Panc1 (cell line): ENCODE data around the gene GRK7.

Experiments used
- CTCF ChIP-seq: fragments of 450-650 bp; IDR thresholded peaks from 2 replicates; pipeline ENCODE4 v1.5.1; 2017; ENCODE audit warnings: mild to moderate bottlenecking
- POLR2AphosphoS5 ChIP-seq: IDR thresholded peaks from 2 replicates; pipeline ENCODE4 v1.6.1; 2012; ENCODE audit warnings: mild to moderate bottlenecking, low read depth, low read length, moderate library complexity
- SIN3A ChIP-seq: IDR thresholded peaks from 2 replicates; pipeline ENCODE4 v1.6.1; 2012; ENCODE audit warnings: low read depth, mild to moderate bottlenecking, low read length, moderate library complexity, borderline replicate concordance; ENCODE audit not compliant: insufficient read depth
- TCF7L2 ChIP-seq: IDR thresholded peaks from 2 replicates; pipeline ENCODE4 v1.6.1; 2011; ENCODE audit warnings: mild to moderate bottlenecking, low read depth, low read length, inconsistent platforms
- TF ChIP-seq, protein P1 (sequence below), 2 experiments: IDR thresholded peaks; 2 replicates each; pipeline ENCODE4 v1.6.1; 2011 to 2012; ENCODE audit warnings: low read depth in 2 of 2, control low read depth in 1 of 2, low read length in 1 of 2, mild to moderate bottlenecking in 1 of 2, moderate library complexity in 1 of 2; ENCODE audit not compliant: insufficient read depth in 1 of 2

DNA sequence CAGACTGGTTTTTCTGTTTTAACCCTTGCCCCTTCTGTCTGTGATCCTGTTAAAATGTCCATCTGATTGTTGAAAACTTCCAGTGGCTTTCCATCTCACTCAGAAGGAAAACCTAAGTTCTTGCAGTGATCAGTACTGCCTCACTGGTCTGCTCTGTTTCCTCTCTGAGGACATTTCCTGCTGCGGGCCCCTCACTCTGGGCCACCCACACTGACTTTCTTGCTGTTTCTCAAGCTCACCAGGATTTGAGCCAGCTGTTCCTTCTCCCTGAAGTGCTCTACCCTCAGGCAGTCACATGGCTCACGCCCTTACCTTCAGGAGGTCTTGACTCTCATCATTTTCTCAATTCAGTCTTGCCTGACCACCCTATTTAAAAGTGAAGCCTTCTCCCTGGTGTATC, 1.8 kb downstream of the GRK7 start:
- TF ChIP-seq CTCF = no peak
- TF ChIP-seq POLR2AphosphoS5 = no peak
- TF ChIP-seq, protein P1, sequence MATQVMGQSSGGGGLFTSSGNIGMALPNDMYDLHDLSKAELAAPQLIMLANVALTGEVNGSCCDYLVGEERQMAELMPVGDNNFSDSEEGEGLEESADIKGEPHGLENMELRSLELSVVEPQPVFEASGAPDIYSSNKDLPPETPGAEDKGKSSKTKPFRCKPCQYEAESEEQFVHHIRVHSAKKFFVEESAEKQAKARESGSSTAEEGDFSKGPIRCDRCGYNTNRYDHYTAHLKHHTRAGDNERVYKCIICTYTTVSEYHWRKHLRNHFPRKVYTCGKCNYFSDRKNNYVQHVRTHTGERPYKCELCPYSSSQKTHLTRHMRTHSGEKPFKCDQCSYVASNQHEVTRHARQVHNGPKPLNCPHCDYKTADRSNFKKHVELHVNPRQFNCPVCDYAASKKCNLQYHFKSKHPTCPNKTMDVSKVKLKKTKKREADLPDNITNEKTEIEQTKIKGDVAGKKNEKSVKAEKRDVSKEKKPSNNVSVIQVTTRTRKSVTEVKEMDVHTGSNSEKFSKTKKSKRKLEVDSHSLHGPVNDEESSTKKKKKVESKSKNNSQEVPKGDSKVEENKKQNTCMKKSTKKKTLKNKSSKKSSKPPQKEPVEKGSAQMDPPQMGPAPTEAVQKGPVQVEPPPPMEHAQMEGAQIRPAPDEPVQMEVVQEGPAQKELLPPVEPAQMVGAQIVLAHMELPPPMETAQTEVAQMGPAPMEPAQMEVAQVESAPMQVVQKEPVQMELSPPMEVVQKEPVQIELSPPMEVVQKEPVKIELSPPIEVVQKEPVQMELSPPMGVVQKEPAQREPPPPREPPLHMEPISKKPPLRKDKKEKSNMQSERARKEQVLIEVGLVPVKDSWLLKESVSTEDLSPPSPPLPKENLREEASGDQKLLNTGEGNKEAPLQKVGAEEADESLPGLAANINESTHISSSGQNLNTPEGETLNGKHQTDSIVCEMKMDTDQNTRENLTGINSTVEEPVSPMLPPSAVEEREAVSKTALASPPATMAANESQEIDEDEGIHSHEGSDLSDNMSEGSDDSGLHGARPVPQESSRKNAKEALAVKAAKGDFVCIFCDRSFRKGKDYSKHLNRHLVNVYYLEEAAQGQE (IDR thresholded peaks at IDR 0.05; ENCODE audit: insufficient read depth in 1 of 2, low read depth in 2 of 2, low read length in 1 of 2) = no peak
- TF ChIP-seq TCF7L2 = no peak
- no peak for TF ChIP-seq SIN3A
